ENCODE results near the gene BBOX1. TPM values are rescaled to one million over a fixed set of nuclear protein-coding genes. Genes with fewer than 3 reads are reported as not detected.

The BBOX1 gene
- total RNA-seq, 1 donor from 2014 or later = not detected

GRCh38 chr11:27004103-27004502 is 36.5 kb upstream of the BBOX1 start:
- TF ChIP-seq CTCF (IDR thresholded peaks at IDR 0.05; ENCODE audit: partially characterized antibody, unreplicated experiment) = no peak
- Mint-ChIP-seq H3K4me1 (ENCODE audit: low read depth, unreplicated experiment) (no peaks in the 10 kb centered on the region), H3K36me3 (ENCODE audit: unreplicated experiment) (no peaks in the 10 kb centered on the region), H3K9me3 (ENCODE audit: unreplicated experiment) (no peaks in the 10 kb centered on the region), H3K4me3 (ENCODE audit: unreplicated experiment) (no peak overlapping the region), H3K27ac (ENCODE audit: unreplicated experiment) (no peak overlapping the region), H3K27me3 (ENCODE audit: unreplicated experiment) (no peaks in the 10 kb centered on the region)
- DNase-seq = no peak

- Mint-ChIP-seq H3K27ac (ENCODE audit: unreplicated experiment) (no peak overlapping the region), H3K36me3 (ENCODE audit: unreplicated experiment) (no peaks in the 10 kb centered on the region), H3K9me3 (ENCODE audit: unreplicated experiment) (no peaks in the 10 kb centered on the region), H3K4me1 (ENCODE audit: low read depth, unreplicated experiment) (no peaks in the 10 kb centered on the region), H3K4me3 (ENCODE audit: unreplicated experiment) (no peak overlapping the region), H3K27me3 (ENCODE audit: unreplicated experiment) (no peaks in the 10 kb centered on the region)
- TF ChIP-seq CTCF (IDR thresholded peaks at IDR 0.05; ENCODE audit: partially characterized antibody, unreplicated experiment) = no peak
- DNase-seq = no peak
These were observed 31.6 kb upstream of the BBOX1 start for GRCh38 chr11:27008811-27009535.

GRCh38 chr11:27011560-27012233 is 28.9 kb upstream of the BBOX1 start:
- H3K4me1 Mint-ChIP-seq (ENCODE audit: low read depth, unreplicated experiment) = no peaks in the 10 kb centered on the region
- TF ChIP-seq CTCF (IDR thresholded peaks at IDR 0.05; ENCODE audit: partially characterized antibody, unreplicated experiment) = no peak
- DNase-seq = no peak
- no peak overlapping the region for H3K4me3 Mint-ChIP-seq (ENCODE audit: unreplicated experiment)
- no peaks in the 10 kb centered on the region for H3K27me3 Mint-ChIP-seq (ENCODE audit: unreplicated experiment)
- H3K27ac Mint-ChIP-seq (ENCODE audit: unreplicated experiment) = no peak overlapping the region
- H3K9me3 Mint-ChIP-seq (ENCODE audit: unreplicated experiment) = no peaks in the 10 kb centered on the region
- H3K36me3 Mint-ChIP-seq (ENCODE audit: unreplicated experiment) = no peaks in the 10 kb centered on the region

GRCh38 chr11:27012234-27012921 is 28.2 kb upstream of the BBOX1 start:
- Mint-ChIP-seq H3K9me3 (ENCODE audit: unreplicated experiment) (no peaks in the 10 kb centered on the region), H3K27ac (ENCODE audit: unreplicated experiment) (no peak overlapping the region), H3K36me3 (ENCODE audit: unreplicated experiment) (no peaks in the 10 kb centered on the region), H3K4me3 (ENCODE audit: unreplicated experiment) (no peak overlapping the region), H3K27me3 (ENCODE audit: unreplicated experiment) (no peaks in the 10 kb centered on the region), H3K4me1 (ENCODE audit: low read depth, unreplicated experiment) (no peaks in the 10 kb centered on the region)
- TF ChIP-seq CTCF (IDR thresholded peaks at IDR 0.05; ENCODE audit: partially characterized antibody, unreplicated experiment) = no peak
- DNase-seq = no peak
